ENCODE data around the gene ACTMAP. TPM values are rescaled to one million over a fixed set of nuclear protein-coding genes. Genes with fewer than 3 reads are reported as not detected.

ACTMAP gene
- polyA plus RNA-seq, 1 of the 3 experiments (the other 2 are of a cell fraction) = 6.4 TPM

DNA sequence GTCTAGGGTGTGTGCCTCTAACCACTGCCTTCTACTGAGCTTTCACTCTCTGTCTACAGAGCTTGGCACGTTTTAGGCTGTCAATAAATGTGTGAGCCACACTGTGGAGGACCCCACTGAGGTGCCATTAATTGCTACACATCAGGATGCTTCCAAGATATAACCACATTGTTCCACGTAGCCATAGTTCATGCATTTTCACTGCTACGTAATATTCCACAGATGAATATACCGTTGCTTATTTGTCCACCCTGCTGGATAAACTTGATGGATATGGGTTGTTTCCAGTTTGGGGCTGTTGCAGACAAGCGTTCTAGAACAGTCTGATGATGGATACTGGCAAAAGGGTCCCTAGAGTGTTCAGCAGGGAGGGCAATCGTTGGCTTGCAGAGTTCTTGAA is 48.5 kb downstream of the ACTMAP start:
- H3K79me2 ChIP-seq (ENCODE audit: insufficient read depth) = no peaks in the 10 kb centered on the region
- no peaks in the 10 kb centered on the region for H3K9me3 ChIP-seq
- CTCF ChIA-PET = interaction anchor here (1.2 kb wide), 1 partner anchor 38 kb away, joined by 3 read pairs; no protein-coding TSS in a partner anchor
- peaks cover 34 to 38% of the 10 kb centered on the region in 2 experiments for H3K36me3 ChIP-seq (replicated peaks in 1 of 2; ENCODE audit: control insufficient read depth in 1 of 2, insufficient read depth in 2 of 2, low read length in 1 of 2)
- 84% methylated on average over 6 of the region's 6 CpGs for WGBS (ENCODE audit: low lambda C conversion rate)
- no peaks in the 10 kb centered on the region for H3K9me2 ChIP-seq
- no peak overlapping the region for H2AFZ ChIP-seq (ENCODE audit: low read depth)
- no peak overlapping the region for H3K27ac ChIP-seq (ENCODE audit: low read depth in 2 of 2, low read length in 1 of 2)
- no peaks in the 10 kb centered on the region for H3F3A ChIP-seq (replicated peaks; ENCODE audit: insufficient read depth)
- no peak overlapping the region for H3K9ac ChIP-seq
- TF ChIP-seq RCOR1 (IDR thresholded peaks at IDR 0.05; ENCODE audit: low read length) (no peak), RFX5 (IDR thresholded peaks at IDR 0.05; ENCODE audit: low read length) (no peak), TCF12 (IDR thresholded peaks at IDR 0.05) (no peak), FOXM1 (IDR thresholded peaks at IDR 0.05; ENCODE audit: low read depth) (no peak)
- TF ChIP-seq, protein P1, sequence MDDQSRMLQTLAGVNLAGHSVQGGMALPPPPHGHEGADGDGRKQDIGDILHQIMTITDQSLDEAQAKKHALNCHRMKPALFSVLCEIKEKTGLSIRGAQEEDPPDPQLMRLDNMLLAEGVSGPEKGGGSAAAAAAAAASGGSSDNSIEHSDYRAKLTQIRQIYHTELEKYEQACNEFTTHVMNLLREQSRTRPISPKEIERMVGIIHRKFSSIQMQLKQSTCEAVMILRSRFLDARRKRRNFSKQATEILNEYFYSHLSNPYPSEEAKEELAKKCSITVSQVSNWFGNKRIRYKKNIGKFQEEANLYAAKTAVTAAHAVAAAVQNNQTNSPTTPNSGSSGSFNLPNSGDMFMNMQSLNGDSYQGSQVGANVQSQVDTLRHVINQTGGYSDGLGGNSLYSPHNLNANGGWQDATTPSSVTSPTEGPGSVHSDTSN (IDR thresholded peaks at IDR 0.05) = no peak
- no peak overlapping the region for H3K4me3 ChIP-seq (ENCODE audit: low read depth in 2 of 2, low read length in 1 of 2)
- POLR2A ChIA-PET = no interaction called here
- H4K20me1 ChIP-seq (ENCODE audit: insufficient read depth) = no peaks in the 10 kb centered on the region
- no peaks in the 10 kb centered on the region for H3K27me3 ChIP-seq (ENCODE audit: insufficient read depth)
- no peak overlapping the region for H3K4me2 ChIP-seq
- H3K4me1 ChIP-seq (ENCODE audit: control insufficient read depth in 1 of 2, insufficient read depth in 2 of 2, low read depth in 1 of 2, low read length in 1 of 2) = no peaks in the 10 kb centered on the region
- DNase-seq = no peak

DNA sequence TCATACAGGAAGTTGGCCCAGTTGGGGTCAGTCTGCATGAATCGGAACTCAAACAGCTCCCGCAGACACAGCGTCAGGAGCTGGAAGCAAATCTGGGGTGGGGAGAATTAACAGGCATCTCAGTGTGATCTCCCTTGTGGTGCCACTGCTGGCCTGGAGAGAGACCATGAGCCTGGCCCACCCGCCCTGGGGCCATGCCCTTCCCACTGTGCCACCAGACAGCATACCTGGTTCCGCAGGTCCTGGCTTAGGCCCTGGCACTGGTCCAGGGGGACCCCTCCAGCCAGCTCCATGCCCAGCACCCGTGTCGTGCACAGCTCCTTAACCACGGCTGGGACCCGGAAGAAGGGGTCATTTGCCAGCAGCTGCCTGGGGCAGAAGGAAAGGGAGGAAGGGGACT is 50.2 kb downstream of the ACTMAP start:
- H3K4me2 ChIP-seq = no peak overlapping the region
- H2AFZ ChIP-seq (ENCODE audit: low read depth) = no peak overlapping the region
- no peak overlapping the region for H3K27ac ChIP-seq (ENCODE audit: low read depth in 2 of 2, low read length in 1 of 2)
- H3K9me3 ChIP-seq = no peaks in the 10 kb centered on the region
- WGBS (ENCODE audit: low lambda C conversion rate) = 85% methylated on average over 9 of the region's 9 CpGs
- H3K9me2 ChIP-seq = no peaks in the 10 kb centered on the region
- H3K27me3 ChIP-seq (ENCODE audit: insufficient read depth) = no peaks in the 10 kb centered on the region
- no peaks in the 10 kb centered on the region for H4K20me1 ChIP-seq (ENCODE audit: insufficient read depth)
- POLR2A ChIA-PET = interaction anchor here (1.6 kb wide), 1 partner anchor 9 kb away, joined by 7 read pairs; the partner anchor contains the start of gene NUMBL
- H3K4me3 ChIP-seq (ENCODE audit: low read depth in 2 of 2, low read length in 1 of 2) = no peak overlapping the region
- DNase-seq = no peak
- H3K36me3 ChIP-seq (replicated peaks in 1 of 2; ENCODE audit: control insufficient read depth in 1 of 2, insufficient read depth in 2 of 2, low read length in 1 of 2) = peaks cover 24 to 44% of the 10 kb centered on the region in 2 experiments
- H3K4me1 ChIP-seq (ENCODE audit: control insufficient read depth in 1 of 2, insufficient read depth in 2 of 2, low read depth in 1 of 2, low read length in 1 of 2) = no peaks in the 10 kb centered on the region
- no peak for TF ChIP-seq RFX5 (IDR thresholded peaks at IDR 0.05; ENCODE audit: low read length)
- no peak for TF ChIP-seq RAD21 (IDR thresholded peaks at IDR 0.05; ENCODE audit: low read length)
- TF ChIP-seq NRF1 (IDR thresholded peaks at IDR 0.05; ENCODE audit: low read depth, low read length) = no peak
- no peak for TF ChIP-seq TCF12 (IDR thresholded peaks at IDR 0.05)
- no peak for TF ChIP-seq GATA2 (CRISPR knock-in tag; IDR thresholded peaks at IDR 0.05)
- no peak for TF ChIP-seq POLR2AphosphoS5 (IDR thresholded peaks at IDR 0.05; ENCODE audit: low read depth, low read length)
- no peak for TF ChIP-seq CHD2 (IDR thresholded peaks at IDR 0.05; ENCODE audit: low read length, partially characterized antibody)
- TF ChIP-seq SIN3A (IDR thresholded peaks at IDR 0.05; ENCODE audit: borderline replicate concordance, low read depth, low read length) = no peak
- TF ChIP-seq MXI1 (IDR thresholded peaks at IDR 0.05; ENCODE audit: low read depth, low read length) = no peak
- TF ChIP-seq TEAD4 (IDR thresholded peaks at IDR 0.05; ENCODE audit: borderline replicate concordance, insufficient read depth) = no peak
- no peak for TF ChIP-seq MEF2A (IDR thresholded peaks at IDR 0.05; ENCODE audit: borderline replicate concordance, low read depth)
- TF ChIP-seq, protein P2, sequence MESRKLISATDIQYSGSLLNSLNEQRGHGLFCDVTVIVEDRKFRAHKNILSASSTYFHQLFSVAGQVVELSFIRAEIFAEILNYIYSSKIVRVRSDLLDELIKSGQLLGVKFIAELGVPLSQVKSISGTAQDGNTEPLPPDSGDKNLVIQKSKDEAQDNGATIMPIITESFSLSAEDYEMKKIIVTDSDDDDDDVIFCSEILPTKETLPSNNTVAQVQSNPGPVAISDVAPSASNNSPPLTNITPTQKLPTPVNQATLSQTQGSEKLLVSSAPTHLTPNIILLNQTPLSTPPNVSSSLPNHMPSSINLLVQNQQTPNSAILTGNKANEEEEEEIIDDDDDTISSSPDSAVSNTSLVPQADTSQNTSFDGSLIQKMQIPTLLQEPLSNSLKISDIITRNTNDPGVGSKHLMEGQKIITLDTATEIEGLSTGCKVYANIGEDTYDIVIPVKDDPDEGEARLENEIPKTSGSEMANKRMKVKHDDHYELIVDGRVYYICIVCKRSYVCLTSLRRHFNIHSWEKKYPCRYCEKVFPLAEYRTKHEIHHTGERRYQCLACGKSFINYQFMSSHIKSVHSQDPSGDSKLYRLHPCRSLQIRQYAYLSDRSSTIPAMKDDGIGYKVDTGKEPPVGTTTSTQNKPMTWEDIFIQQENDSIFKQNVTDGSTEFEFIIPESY (IDR thresholded peaks at IDR 0.05; ENCODE audit: borderline replicate concordance, low read depth) = no peak
- no peak for TF ChIP-seq EZH2phosphoT487 (IDR thresholded peaks at IDR 0.05; ENCODE audit: borderline replicate concordance, low read depth)
- no peak overlapping the region for H3K9ac ChIP-seq
- H3F3A ChIP-seq (replicated peaks; ENCODE audit: insufficient read depth) = no peaks in the 10 kb centered on the region
- H3K79me2 ChIP-seq (ENCODE audit: insufficient read depth) = no peaks in the 10 kb centered on the region
- CTCF ChIA-PET = interaction anchor here (0.9 to 1.7 kb wide), 3 partner anchors 37 to 395 kb away, joined by 3 to 4 read pairs (median 3); no protein-coding TSS in a partner anchor

Measured in SK-N-SH (cell line).